Neuronal stem cell (in vitro differentiated cells): ENCODE data around the gene EWSR1.

ENCODE experiments used
- DNase-seq: peaks from one replicate; pipeline ENCODE4 v3.0.0-alpha.2; 2013; ENCODE audit warnings: low spot score
- H2AFZ ChIP-seq: one replicate; pipeline ENCODE4 v1.6.1; 2013; ENCODE audit warnings: mild to moderate bottlenecking, low read length, inconsistent platforms
- H2AK5ac ChIP-seq: 2 replicates; pipeline ENCODE4 v1.6.1; 2013; ENCODE audit warnings: low read depth, mild to moderate bottlenecking, inconsistent platforms, low read length, moderate library complexity, mixed read lengths
- H2BK120ac ChIP-seq: 2 replicates; pipeline ENCODE4 v1.6.1; 2013; ENCODE audit warnings: low read depth, mild to moderate bottlenecking, inconsistent platforms, low read length, moderate library complexity, mixed read lengths
- H2BK12ac ChIP-seq: one replicate; pipeline ENCODE4 v1.6.1; 2013; ENCODE audit warnings: low read length, inconsistent platforms
- H2BK15ac ChIP-seq: 2 replicates; pipeline ENCODE4 v1.6.1; 2013; ENCODE audit warnings: mild to moderate bottlenecking, low read length, inconsistent platforms, mixed read lengths
- H2BK5ac ChIP-seq: one replicate; pipeline ENCODE4 v1.6.1; 2013; ENCODE audit warnings: inconsistent platforms, mild to moderate bottlenecking, low read length, moderate library complexity
- H3K14ac ChIP-seq: one replicate; pipeline ENCODE4 v1.6.1; 2013; ENCODE audit warnings: low read length, inconsistent platforms
- H3K18ac ChIP-seq: 2 replicates; pipeline ENCODE4 v1.6.1; 2013; ENCODE audit warnings: low read length, inconsistent platforms
- H3K23ac ChIP-seq: 2 replicates; pipeline ENCODE4 v1.6.1; 2013; ENCODE audit warnings: low read depth, mild to moderate bottlenecking, mixed read lengths, low read length, inconsistent platforms; ENCODE audit not compliant: poor library complexity
- H3K27ac ChIP-seq: replicated peaks from 3 replicates; pipeline ENCODE4 v1.5.1; 2013; ENCODE audit warnings: low read length, inconsistent platforms
- H3K27me3 ChIP-seq, 3 experiments: 2 replicates each; pipeline ENCODE4 v1.6.1; 2013; ENCODE audit warnings: low read length in 3 of 3, mild to moderate bottlenecking in 2 of 3, inconsistent platforms in 1 of 3, low read depth in 1 of 3, mixed read lengths in 1 of 3, moderate library complexity in 1 of 3; ENCODE audit not compliant: control insufficient read depth in 3 of 3, insufficient read depth in 3 of 3
- H3K36me3 ChIP-seq, 2 donors: replicated peaks in 1 of 2; 2 replicates each; pipeline ENCODE4 v1.6.1; 2013; ENCODE audit warnings: low read length in 2 of 2; ENCODE audit not compliant: control insufficient read depth in 2 of 2, insufficient read depth in 2 of 2
- H3K4ac ChIP-seq: 2 replicates; pipeline ENCODE4 v1.6.1; 2013; ENCODE audit warnings: inconsistent platforms, mild to moderate bottlenecking, low read length, moderate library complexity
- H3K4me1 ChIP-seq, 2 donors: 1 replicate in 1 of 2; 2 replicates in 1 of 2; pipeline ENCODE4 v1.6.1; 2013; ENCODE audit warnings: low read length in 2 of 2, low read depth in 1 of 2; ENCODE audit not compliant: control insufficient read depth in 2 of 2, insufficient read depth in 1 of 2
- H3K4me2 ChIP-seq: one replicate; pipeline ENCODE4 v1.6.1; 2013; ENCODE audit warnings: mild to moderate bottlenecking, low read length, inconsistent platforms; ENCODE audit not compliant: insufficient read depth, poor library complexity, severe bottlenecking
- H3K4me3 ChIP-seq, 2 donors: 2 replicates each; pipeline ENCODE4 v1.5.1; 2013; ENCODE audit warnings: low read length in 2 of 2, mild to moderate bottlenecking in 2 of 2, inconsistent platforms in 1 of 2, moderate library complexity in 1 of 2
- H3K79me1 ChIP-seq: one replicate; pipeline ENCODE4 v1.6.1; 2013; ENCODE audit warnings: low read depth, mild to moderate bottlenecking, inconsistent platforms, low read length, moderate library complexity
- H3K9ac ChIP-seq: one replicate; pipeline ENCODE4 v1.6.1; 2013; ENCODE audit warnings: mild to moderate bottlenecking, low read depth, low read length, inconsistent platforms; ENCODE audit not compliant: poor library complexity
- H3K9me3 ChIP-seq, 2 donors: replicated peaks in 1 of 2; 2 replicates each; pipeline versions ENCODE3 to v1.6.1; 2013; ENCODE audit warnings: low read length in 2 of 2, mild to moderate bottlenecking in 2 of 2, inconsistent platforms in 1 of 2, low read depth in 1 of 2, mixed read lengths in 1 of 2, moderate library complexity in 1 of 2; ENCODE audit not compliant: control insufficient read depth in 2 of 2, insufficient read depth in 1 of 2
- H4K8ac ChIP-seq: one replicate; pipeline ENCODE4 v1.6.1; 2013; ENCODE audit warnings: low read depth, mild to moderate bottlenecking, inconsistent platforms, low read length, moderate library complexity
- H4K91ac ChIP-seq: one replicate; pipeline ENCODE4 v1.6.1; 2013; ENCODE audit warnings: low read length, low read depth, mild to moderate bottlenecking, inconsistent platforms; ENCODE audit not compliant: poor library complexity
- WGBS, 2 donors: extraction: QIAGEN DNeasy Blood & Tissue Kit; methylation state at CpG; one replicate each; pipeline ENCODE4 v1.1.7; 2013; ENCODE audit warnings: missing lambda C conversion rate in 2 of 2, mixed read lengths in 1 of 2; ENCODE audit not compliant: insufficient read length in 2 of 2, insufficient replicate concordance in 1 of 2; ENCODE audit errors: extremely low coverage in 2 of 2; 5-methylcytosine and 5-hydroxymethylcytosine counted together

Gene EWSR1

GRCh38 chr22:29310065-29310862 is 42.2 kb downstream of the EWSR1 start:
- Histone ChIP-seq H2BK12ac (peak overlapping the region; percentile 78), H3K4ac (no peak overlapping the region), H2AK5ac (peak overlapping the region; percentile 3), H3K18ac (peak overlapping the region; percentile 84), H3K9me3 (peaks cover 0 to 5% of the 10 kb centered on the region in 2 donors), H3K79me1 (peaks cover 4% of the 10 kb centered on the region), H3K4me3 (peak overlapping the region in 1 of 2 donors; percentile 12), H3K27me3 (peaks cover 20 to 31% (median 25%) of the 10 kb centered on the region in 3 experiments), H3K4me1 (peaks cover 25 to 31% of the 10 kb centered on the region in 2 donors), H2BK15ac (peak overlapping the region; percentile 49), H3K36me3 (no peaks in the 10 kb centered on the region), H2BK120ac (peak overlapping the region; percentile 37), H4K91ac (peak overlapping the region; percentile 34), H2AFZ (no peak overlapping the region), H2BK5ac (no peak overlapping the region), H3K27ac (no peak overlapping the region), H3K9ac (no peak overlapping the region), H3K23ac (no peak overlapping the region), H3K4me2 (no peak overlapping the region), H4K8ac (no peak overlapping the region), H3K14ac (peak overlapping the region; percentile 10)
- DNase-seq = no peak
- no CpG with 5 or more reads among the region's 28 CpGs for WGBS, 2 donors

DNA sequence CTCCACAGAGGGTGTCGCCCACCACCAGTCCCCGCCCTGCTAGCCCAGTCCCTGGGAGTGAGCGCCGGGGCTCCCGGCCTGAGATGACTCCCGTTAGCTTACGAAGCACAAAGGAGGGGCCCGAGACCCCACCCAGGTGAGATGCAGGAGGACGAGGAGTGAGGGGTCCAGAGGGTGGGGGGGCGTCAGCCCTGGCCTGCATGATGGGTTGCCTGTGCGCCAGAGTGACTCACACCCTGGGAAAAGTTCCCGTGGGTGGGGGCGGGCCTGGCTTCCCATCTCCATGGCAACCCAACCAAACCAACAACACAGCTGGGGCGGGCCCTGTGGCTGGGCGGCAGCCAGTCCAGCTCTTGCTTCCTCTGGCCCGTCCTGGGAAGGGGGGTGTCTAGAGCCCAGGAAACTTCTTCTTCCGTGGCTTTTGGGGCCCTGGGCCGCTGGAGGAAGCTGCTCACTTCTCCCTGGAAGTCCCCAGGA is 42.8 kb downstream of the EWSR1 start:
- Histone ChIP-seq H3K4me3 (peak overlapping the region in 1 of 2 donors; percentile 12), H3K9me3 (peaks cover 0 to 5% of the 10 kb centered on the region in 2 donors), H3K9ac (no peak overlapping the region), H4K91ac (peak overlapping the region; percentile 34), H2BK120ac (peak overlapping the region; percentile 37), H3K23ac (no peak overlapping the region), H3K79me1 (peaks cover 4% of the 10 kb centered on the region), H3K27me3 (peaks cover 26 to 34% (median 29%) of the 10 kb centered on the region in 3 experiments), H4K8ac (no peak overlapping the region), H2BK5ac (peak overlapping the region; percentile 47), H3K27ac (no peak overlapping the region), H3K36me3 (no peaks in the 10 kb centered on the region), H2BK12ac (peak overlapping the region; percentile 78), H2BK15ac (peak overlapping the region; percentile 49), H3K4me2 (peak overlapping the region; percentile 38), H3K14ac (no peak overlapping the region), H3K4ac (no peak overlapping the region), H3K4me1 (peaks cover 23 to 30% of the 10 kb centered on the region in 2 donors), H3K18ac (peak overlapping the region; percentile 84), H2AFZ (peak overlapping the region; percentile 15), H2AK5ac (peak overlapping the region; percentile 89)
- peak; percentile 81 for DNase-seq
- WGBS, 2 donors = no CpG with 5 or more reads among the region's 18 CpGs

- Histone ChIP-seq H3K18ac (peak overlapping the region; percentile 92), H3K36me3 (no peaks in the 10 kb centered on the region), H3K14ac (peak overlapping the region; percentile 51), H2BK120ac (peak overlapping the region; percentile 40), H3K27ac (no peak overlapping the region), H3K4ac (no peak overlapping the region), H3K4me3 (no peak overlapping the region), H3K79me1 (peaks cover 4% of the 10 kb centered on the region), H4K8ac (no peak overlapping the region), H4K91ac (peak overlapping the region; percentile 81), H3K23ac (peak overlapping the region; percentile 61), H2BK15ac (peak overlapping the region; percentile 54), H2BK5ac (peak overlapping the region; percentile 47), H3K9ac (peak overlapping the region; percentile 36), H3K4me1 (peaks cover 22 to 28% of the 10 kb centered on the region in 2 donors), H2BK12ac (peak overlapping the region; percentile 76), H2AFZ (peak overlapping the region; percentile 15), H2AK5ac (peak overlapping the region; percentile 89), H3K4me2 (no peak overlapping the region), H3K9me3 (peaks cover 0 to 8% of the 10 kb centered on the region in 2 donors), H3K27me3 (peaks cover 32 to 40% (median 37%) of the 10 kb centered on the region in 3 experiments)
- WGBS, 2 donors = no CpG with 5 or more reads among the region's 50 CpGs
- DNase-seq = no peak
Measured at GRCh38 chr22:29311464-29312217, 43.6 kb downstream of the EWSR1 start.
